A673 (cell line): Measurements from ENCODE around the gene PLAC9.

ENCODE experiments used
- CTCF ChIP-seq: fragments of 300-800, 200-600 bp; sonication (generic); conservative IDR thresholded peaks from 2 replicates; pipeline ENCODE4 v1.5.1; 2017; ENCODE audit warnings: low read depth, mild to moderate bottlenecking, antibody characterized with exemption, low read length, moderate library complexity, mixed read lengths
- EZH2 ChIP-seq: fragments of 200-600 bp; sonication (generic); IDR thresholded peaks from 2 replicates; pipeline ENCODE4 v1.6.1; 2017; ENCODE audit warnings: borderline replicate concordance, low read depth, mild to moderate bottlenecking, mixed read lengths, antibody characterized with exemption, low read length; ENCODE audit not compliant: poor library complexity, severe bottlenecking

GRCh38 chr10:80141696-80142460, 9.3 kb downstream of the PLAC9 start:
- TF ChIP-seq CTCF (no peak), EZH2 (no peak)
